GM18502 (cell line): ENCODE results near the gene RAB39A.

Experiments used
- ATAC-seq: cut with Tn5 transposase; IDR thresholded peaks from one replicate; pipeline ENCODE4 v1.9.1; 2021; ENCODE audit warnings: mild to moderate bottlenecking; ENCODE audit not compliant: unreplicated experiment, poor library complexity

RAB39A gene

DNA sequence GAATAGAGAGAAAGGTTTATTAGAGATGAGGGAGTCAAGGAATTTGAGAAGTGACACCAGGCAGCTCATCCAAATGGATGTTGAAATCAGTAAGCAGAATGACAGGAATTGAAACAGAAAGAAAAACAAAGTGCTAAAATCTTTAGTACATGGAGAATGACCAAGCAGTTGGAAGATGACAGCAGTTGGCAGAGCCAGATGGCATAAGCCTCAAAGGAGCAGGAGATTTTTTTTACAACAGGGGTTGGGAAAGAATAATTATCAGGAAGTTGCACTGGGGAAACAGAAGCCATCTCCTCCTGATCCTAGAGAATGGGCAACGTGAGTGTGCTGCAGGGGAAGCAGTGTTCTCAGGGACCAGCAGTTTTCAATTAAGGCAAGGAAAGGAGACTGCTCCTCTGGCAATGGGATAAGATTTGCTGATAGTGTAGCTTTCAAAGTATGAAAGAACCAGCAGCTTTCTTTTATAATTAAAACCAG, 28.9 kb downstream of the RAB39A start:
- peak; percentile 78 for ATAC-seq

DNA sequence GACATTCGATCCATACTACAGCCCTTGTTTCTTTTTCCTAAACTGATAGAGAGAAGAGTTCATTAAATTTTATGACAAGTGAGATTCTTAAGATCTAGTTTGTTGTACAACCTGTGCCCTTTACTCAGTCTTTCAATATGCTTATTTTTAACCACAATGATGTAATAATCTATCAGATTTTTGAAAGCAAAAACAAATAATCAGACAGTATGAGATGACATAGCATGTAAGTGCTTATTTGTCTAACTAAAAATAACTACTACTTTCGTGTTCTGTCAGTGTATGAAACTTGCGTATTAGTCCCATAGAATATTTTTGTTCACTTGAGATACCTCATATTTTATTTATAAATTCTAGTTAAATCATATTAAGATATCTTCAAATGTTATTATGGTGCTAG, 33.2 kb downstream of the RAB39A start:
- ATAC-seq, result no peak

- no peak for ATAC-seq
Observed at GRCh38 chr11:107962181-107962580, 33.9 kb downstream of the RAB39A start.

DNA sequence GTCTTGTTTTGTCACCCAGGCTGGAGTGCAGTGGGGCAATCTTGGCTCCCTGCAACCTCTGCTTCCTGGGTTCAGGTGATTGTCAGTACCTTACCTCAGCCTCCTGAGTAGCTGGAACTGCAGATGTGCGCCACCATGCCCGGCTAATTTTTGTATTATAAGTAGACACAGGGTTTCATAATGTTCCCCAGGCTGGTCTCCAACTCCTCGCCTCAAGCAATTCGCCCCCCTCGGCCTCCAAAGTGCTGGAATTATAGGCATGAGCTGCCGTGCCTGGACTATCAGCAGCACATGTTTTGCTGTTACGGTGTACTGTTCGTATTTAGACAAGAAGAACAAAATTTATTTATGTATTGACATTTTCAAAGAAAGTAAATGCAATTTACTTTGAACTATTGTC, 34.8 kb downstream of the RAB39A start:
- ATAC-seq, result no peak

GRCh38 chr11:107969219-107969618, 41.0 kb downstream of the RAB39A start:
- no peak for ATAC-seq

DNA sequence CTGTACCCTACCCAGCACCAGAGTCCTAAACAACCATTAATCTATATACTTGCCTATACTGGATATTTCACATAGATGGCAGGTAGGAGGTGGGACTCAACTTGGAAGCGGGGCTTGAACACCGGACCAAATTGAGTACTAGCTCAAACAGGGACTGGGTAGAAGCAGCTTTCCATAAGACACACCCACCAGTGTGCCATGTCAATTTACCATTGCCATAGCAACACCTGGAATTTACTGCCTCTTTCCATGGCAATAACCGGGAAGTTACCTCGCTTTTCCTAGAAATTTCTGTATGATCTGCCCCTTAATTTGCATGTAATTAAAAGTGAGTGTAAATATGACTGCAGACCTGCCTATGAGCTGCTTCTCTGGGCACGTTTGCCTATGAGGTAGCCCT, 41.8 kb downstream of the RAB39A start:
- ATAC-seq, result no peak

DNA sequence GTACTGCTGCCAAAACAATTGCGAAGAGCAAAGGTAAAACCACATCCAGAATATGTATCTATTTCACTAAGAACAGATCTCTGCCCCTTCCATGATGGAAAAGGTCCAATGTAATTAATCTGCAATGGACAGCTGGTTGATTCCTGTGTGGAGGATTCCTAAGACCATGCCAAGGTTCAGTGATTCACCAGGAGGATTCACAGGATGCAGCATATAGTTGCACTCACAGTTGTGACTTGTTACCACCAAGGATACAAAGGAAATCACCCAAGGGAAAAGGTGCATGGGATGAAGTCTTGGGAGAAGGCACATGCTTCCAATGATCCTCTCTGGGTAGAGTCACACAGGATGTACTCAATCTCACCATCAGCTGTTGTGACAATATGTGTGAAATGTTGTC, 45.4 kb downstream of the RAB39A start:
- ATAC-seq, result no peak

- ATAC-seq, result no peak
Observed at GRCh38 chr11:107988397-107989158, 60.3 kb downstream of the RAB39A start.

GRCh38 chr11:107991868-107992414, 63.7 kb downstream of the RAB39A start:
- ATAC-seq, result no peak

DNA sequence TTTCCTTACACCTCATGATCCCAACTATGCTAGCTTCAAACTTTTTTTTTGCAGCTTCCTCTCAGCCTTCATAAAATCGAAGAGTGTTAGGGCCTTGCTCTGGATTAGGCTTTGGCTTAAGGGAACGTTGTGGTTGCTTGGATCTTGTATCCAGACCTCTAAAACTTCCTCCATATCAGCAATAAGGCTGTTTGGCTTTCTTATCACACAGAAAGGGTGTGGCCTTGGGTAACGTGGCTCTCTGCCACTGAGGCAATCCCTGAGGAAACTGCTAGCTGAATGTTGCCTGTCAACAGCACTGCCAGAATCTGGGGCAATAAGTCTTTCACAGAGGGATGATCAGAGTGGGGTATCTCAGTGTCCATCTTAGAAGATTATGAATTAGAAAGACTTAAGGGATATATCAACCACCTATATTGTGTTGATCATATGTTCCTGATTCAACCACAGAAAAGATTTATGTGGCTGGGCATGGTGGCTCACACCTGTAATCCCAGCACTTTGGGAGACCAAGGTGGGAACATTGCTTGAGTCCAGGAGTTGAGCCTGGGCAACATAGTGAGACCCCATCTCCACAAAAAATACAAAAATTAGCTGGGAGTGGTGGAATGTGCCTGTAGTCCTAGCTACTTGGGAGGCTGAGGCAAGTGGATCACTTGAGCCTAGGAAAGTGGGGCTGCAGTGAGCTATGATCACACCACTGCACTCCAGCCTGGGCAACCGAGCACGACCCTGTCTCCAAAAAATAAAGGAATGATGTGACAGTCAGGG, 67.9 kb downstream of the RAB39A start:
- no peak for ATAC-seq

GRCh38 chr11:107998761-107999160, 70.5 kb downstream of the RAB39A start:
- ATAC-seq, result no peak

DNA sequence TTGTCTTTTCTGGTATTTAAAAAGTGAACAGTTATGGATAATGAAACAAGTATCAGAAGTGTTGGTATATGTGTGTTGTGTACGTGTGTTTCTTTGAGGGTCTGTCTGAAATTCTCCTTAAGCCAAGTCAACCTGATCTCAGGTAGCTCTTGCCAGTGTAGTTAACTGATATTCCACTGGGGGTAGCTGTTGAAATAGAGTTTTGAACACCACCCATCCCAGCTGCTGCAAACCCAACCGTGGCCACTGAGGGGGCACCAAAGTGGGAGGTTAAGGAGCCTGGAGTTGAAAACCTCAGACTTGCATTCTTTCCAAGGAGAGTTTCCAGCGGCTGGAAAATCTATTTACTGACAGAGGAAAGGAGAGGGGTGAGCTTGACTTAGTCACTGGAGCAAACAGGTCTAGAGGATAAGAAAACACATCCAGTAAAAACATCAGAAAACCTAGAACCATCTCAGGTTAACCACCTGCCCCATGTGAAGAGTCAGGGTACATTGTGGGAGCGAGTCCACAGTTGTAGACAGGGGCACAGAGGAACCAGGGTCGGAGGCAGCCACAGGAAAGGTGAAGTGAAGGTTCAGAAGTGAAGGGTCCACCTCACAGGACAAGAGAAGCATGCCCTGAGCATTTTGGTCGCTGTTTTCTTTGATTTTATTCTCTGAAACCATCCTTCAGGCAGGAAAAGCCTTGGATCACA, 71.7 kb downstream of the RAB39A start:
- peak; percentile 90 for ATAC-seq

DNA sequence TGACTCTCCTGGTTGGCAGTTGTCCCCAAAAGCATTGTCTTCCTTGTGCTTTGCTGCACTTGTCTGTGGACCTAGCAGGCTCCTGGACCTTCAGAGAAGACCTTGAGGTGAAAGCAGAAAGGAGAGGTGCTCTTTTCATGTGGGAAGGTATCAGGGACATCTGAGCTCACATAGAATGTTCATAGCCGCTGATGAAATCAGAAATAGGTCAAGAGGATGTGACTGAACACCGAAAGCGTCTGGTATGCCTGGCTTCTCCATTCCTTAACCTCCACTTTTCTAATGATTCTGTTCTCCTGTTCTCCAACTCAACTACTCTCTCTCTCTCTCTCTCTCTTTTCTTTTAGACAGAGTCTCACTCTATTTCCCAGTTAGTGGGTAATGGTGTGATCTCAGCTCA, 74.2 kb downstream of the RAB39A start:
- no peak for ATAC-seq

DNA sequence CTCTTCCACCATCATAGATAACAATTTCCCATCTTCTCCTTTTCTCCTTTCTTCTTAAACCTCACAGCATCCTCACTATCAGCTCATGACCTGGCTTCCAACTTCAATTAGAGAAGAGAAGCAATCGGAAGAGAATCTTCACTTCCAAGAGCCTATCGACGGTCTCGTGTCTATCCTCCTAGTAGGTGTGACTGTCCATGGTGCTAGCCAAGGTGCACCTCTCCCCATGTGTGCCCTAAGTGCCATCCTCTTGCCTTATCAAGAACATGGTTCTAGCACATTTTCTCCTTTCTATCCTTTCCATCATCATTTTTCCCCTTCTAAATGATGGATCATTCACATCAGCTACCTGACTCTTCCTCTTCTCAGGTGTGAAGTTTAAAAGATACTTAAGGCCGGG, 75.4 kb downstream of the RAB39A start:
- no peak for ATAC-seq

- no peak for ATAC-seq
Observed at GRCh38 chr11:108007819-108008218, 79.6 kb downstream of the RAB39A start.

- ATAC-seq, result peak; percentile 87
Observed at GRCh38 chr11:108008656-108009496, 80.6 kb downstream of the RAB39A start, which contains the start of gene CUL5. TSS of gene CUL5 (plus strand) at chr11:108008898. CDS start at chr11:108009349, 451 bp downstream.

DNA sequence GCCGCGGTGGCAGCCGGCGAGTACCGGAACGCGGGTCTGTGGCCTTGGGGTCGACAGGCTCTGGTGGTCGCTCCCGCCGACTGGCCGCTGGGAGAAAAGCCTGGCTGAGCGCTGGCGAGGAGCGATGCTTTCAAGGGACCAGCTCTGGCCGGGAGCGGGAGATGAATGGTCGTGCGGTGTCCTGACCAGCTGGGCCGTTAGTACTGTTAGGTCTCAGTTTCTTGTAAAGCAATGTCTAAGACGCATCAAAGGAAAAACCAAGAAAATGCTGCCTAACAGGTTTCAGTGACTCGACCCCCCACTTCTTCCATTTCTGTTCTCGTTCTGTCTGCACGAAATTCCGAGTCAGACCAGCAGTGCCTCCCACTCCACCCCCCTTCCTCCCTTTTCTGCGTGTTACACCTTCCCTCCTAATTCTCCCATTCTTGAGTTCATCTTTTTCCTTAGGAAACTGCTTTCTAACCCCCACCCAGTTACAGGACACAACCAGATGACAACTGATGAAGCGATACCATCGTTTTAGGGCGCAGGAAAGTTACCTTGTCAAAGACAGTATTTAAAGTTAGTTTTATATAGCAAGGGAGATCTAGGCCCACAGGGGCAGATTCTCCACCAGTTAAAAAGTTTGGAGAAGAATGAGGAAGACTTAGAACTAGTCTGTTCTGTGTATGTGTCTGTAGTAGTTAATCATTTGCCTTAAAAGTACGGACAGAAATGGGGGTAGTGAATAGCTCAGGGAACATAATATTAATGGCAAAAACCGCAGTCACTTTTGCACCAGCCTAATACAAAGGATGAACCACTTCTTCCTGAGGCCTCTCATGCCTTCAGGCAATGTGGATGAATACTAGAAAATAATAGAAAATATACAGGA, 81.5 kb downstream of the RAB39A start:
- peak; percentile 11 for ATAC-seq

DNA sequence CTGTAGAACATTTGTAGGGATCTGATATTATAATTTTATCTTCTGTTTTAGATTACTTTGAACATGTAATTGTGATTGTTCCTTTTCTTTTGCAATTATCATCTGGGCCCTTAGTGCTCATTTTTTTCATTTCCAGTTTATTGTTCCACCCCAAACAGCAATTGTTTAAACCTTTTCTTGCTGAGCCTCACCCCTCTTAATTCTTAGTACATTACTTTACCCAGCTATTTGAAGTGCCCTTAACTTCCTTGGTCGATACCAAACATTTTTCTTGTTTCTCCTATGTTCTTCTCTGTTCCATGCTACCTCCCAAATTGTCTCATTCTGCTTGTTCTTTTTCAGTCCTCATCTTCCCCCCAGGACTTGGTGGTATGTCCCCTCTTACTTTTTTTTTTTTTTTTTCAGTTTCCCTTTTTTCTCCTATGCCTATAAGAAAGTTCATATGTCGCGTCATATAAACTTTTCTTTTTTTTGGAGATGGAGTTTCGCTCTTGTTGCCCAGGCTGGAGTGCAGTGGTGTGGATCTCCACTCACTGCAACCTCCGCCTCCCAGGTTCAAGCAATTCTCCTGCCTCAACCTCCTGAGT, 84.0 kb downstream of the RAB39A start:
- ATAC-seq, result no peak
